ENCODE measurements around the gene LSS.
"Not testable (repeated sequence)": the region's sequence is repeated elsewhere in the genome, so short reads cannot be mapped to it uniquely, and the experiment has no call there.

Gene LSS

GRCh38 chr21:46152927-46153246 lies 75.7 kb downstream of the LSS start:
- no peak for DNase-seq (ENCODE audit: low spot score)

GRCh38 chr21:46151989-46152926 lies 76.3 kb downstream of the LSS start:
- DNase-seq (ENCODE audit: low spot score): no peak

- DNase-seq (ENCODE audit: low spot score): no peak
These were observed 77.1 kb downstream of the LSS start for GRCh38 chr21:46151261-46151988.

- no peak for DNase-seq (ENCODE audit: low spot score)
These were observed 78.0 kb downstream of the LSS start for GRCh38 chr21:46150491-46151121.

- DNase-seq (ENCODE audit: low spot score): no peak
These were observed 78.5 kb downstream of the LSS start for GRCh38 chr21:46150073-46150472.

- DNase-seq (ENCODE audit: low spot score): no peak
These were observed 79.2 kb downstream of the LSS start for GRCh38 chr21:46149205-46149901.

- no peak for DNase-seq (ENCODE audit: low spot score)
These were observed 80.5 kb downstream of the LSS start for GRCh38 chr21:46148106-46148505.

- DNase-seq (ENCODE audit: low spot score): peak; percentile 22
These were observed 81.1 kb downstream of the LSS start for GRCh38 chr21:46147429-46147828.

- no peak for DNase-seq (ENCODE audit: low spot score)
These were observed 81.7 kb downstream of the LSS start for GRCh38 chr21:46146856-46147255.

GRCh38 chr21:46145840-46146691 lies 82.5 kb downstream of the LSS start:
- no peak for DNase-seq (ENCODE audit: low spot score)

- no peak for DNase-seq (ENCODE audit: low spot score)
These were observed 83.3 kb downstream of the LSS start for GRCh38 chr21:46145159-46145839.

- no peak for DNase-seq (ENCODE audit: low spot score)
These were observed 84.0 kb downstream of the LSS start for GRCh38 chr21:46144464-46145070.

- DNase-seq (ENCODE audit: low spot score): no peak
These were observed 85.7 kb downstream of the LSS start for GRCh38 chr21:46142582-46143473.

- no peak for DNase-seq (ENCODE audit: low spot score)
These were observed 86.6 kb downstream of the LSS start for GRCh38 chr21:46141767-46142581.

- not testable (repeated sequence) for DNase-seq (ENCODE audit: low spot score)
These were observed 88.1 kb downstream of the LSS start for GRCh38 chr21:46140352-46141003.

- DNase-seq (ENCODE audit: low spot score): no peak
These were observed 88.9 kb downstream of the LSS start for GRCh38 chr21:46139686-46140085.

GRCh38 chr21:46138383-46138970 lies 90.1 kb downstream of the LSS start:
- DNase-seq (ENCODE audit: low spot score): no peak
